Gastrocnemius medialis (tissue), 4 donors: Measurements from ENCODE around the gene STK35. TPM values are rescaled to one million over a fixed set of nuclear protein-coding genes. Genes with fewer than 3 reads are reported as not detected.

ENCODE experiments used
- ATAC-seq, 2 donors: fragments of 150-250 bp; one replicate each; pipeline ENCODE4 v1.9.1; 2016
- DNase-seq, 2 donors: peaks; one replicate each; pipeline ENCODE4 v3.0.0-alpha.2; 2019
- H3K27ac ChIP-seq, 4 donors: fragments of 200-600 bp; sonication (generic); 1 replicate in 1 of 4; 2 replicates in 3 of 4; pipeline ENCODE4 v1.5.1; 2016 to 2018; ENCODE audit warnings: mild to moderate bottlenecking in 2 of 4, moderate library complexity in 1 of 4
- H3K27me3 ChIP-seq, 3 donors: fragments of 200-600 bp; sonication (generic) in 2 of 3; 1 replicate in 1 of 3; 2 replicates in 2 of 3; pipeline versions ENCODE4 v1.5.1 to v1.6.0; 2016 to 2019; ENCODE audit warnings: mild to moderate bottlenecking in 1 of 3, moderate library complexity in 1 of 3
- H3K36me3 ChIP-seq, 2 donors: fragments of 200-600 bp; sonication (generic) in 1 of 2; one replicate each; pipeline ENCODE4 v1.5.1; 2017 to 2018
- H3K4me1 ChIP-seq, 2 donors: fragments of 200-600 bp; sonication (generic) in 1 of 2; one replicate each; pipeline ENCODE4 v1.5.1; 2016 to 2017; ENCODE audit warnings: mild to moderate bottlenecking in 2 of 2
- H3K4me3 ChIP-seq, 4 donors: fragments of 200-600 bp; sonication (generic) in 3 of 4; 1 replicate in 1 of 4; 2 replicates in 3 of 4; pipeline ENCODE4 v1.5.1; 2016 to 2019; ENCODE audit warnings: mild to moderate bottlenecking in 2 of 4
- H3K9me3 ChIP-seq, 3 donors: fragments of 200-600 bp; sonication (generic) in 2 of 3; 1 replicate in 1 of 3; 2 replicates in 2 of 3; pipeline ENCODE4 v1.5.1; 2016 to 2019
- CTCF ChIP-seq, 5 experiments: fragments of 450-650 bp in 3 of 5; fragments of 200-600 bp in 2 of 5; sonication (generic) in 2 of 5; IDR thresholded peaks in 4 of 5; conservative IDR thresholded peaks in 1 of 5; 1 replicate in 4 of 5; 2 replicates in 1 of 5; pipeline ENCODE4 v1.5.1; 2016 to 2019; ENCODE audit warnings: antibody characterized with exemption in 5 of 5, mild to moderate bottlenecking in 3 of 5, moderate library complexity in 3 of 5
- POLR2A ChIP-seq, 2 donors: fragments of 450-650 bp; IDR thresholded peaks; one replicate each; pipeline ENCODE4 v1.6.1; 2017; ENCODE audit warnings: antibody characterized with exemption in 2 of 2, mild to moderate bottlenecking in 2 of 2, moderate library complexity in 2 of 2
- in situ Hi-C, 4 donors: fragments of 200-750 bp; cut with MboI; loops; one replicate each; pipeline versions ENCODE4 v1.15.0 to v1.8.0; 2017; ENCODE audit warnings: low sequenced_read_pairs in 4 of 4
- intact Hi-C: fragments of 100-400 bp; cut with DNase I; formaldehyde crosslinking; loops from one replicate; pipeline ENCODE4 v1.15.1; 2023; ENCODE audit warnings: low total_unique reads
- total RNA-seq, 4 donors: library from RNA; depleted of rRNA; stranded (reverse); fragments of >200 nt; gene quantifications; one replicate each; pipeline versions ENCODE4 v1.1.0 to v1.2.3, GENCODE V29; 2016

The STK35 gene
- total RNA-seq, 4 donors from 2014 or later, result 2.9 to 9.1 (median 6.3) TPM

- no peak for ATAC-seq
- Histone ChIP-seq H3K4me3 (no peak overlapping the region), H3K4me1 (no peaks in the 10 kb centered on the region), H3K27me3 (no peaks in the 10 kb centered on the region), H3K27ac (no peak overlapping the region), H3K36me3 (no peaks in the 10 kb centered on the region), H3K9me3 (no peaks in the 10 kb centered on the region)
- TF ChIP-seq POLR2A (IDR thresholded peaks at IDR 0.05), result no peak
- no peak for TF ChIP-seq CTCF (IDR thresholded peaks at IDR 0.05 in 4 of 5, conservative IDR thresholded peaks at IDR 0.05 in 1 of 5)
- in situ Hi-C loops, result loop anchor here in 2 of 4 donors (25.0 kb wide), 1 partner anchor 395 kb away; no protein-coding TSS in a partner anchor
- intact Hi-C loops, result no loop called here
- no peak for DNase-seq
These were observed 55.3 kb downstream of the STK35 start for GRCh38 chr20:2156666-2157624.

- no peaks in the 10 kb centered on the region for H3K4me1 ChIP-seq
- no peaks in the 10 kb centered on the region for H3K36me3 ChIP-seq
- no peak overlapping the region for H3K27ac ChIP-seq
- in situ Hi-C loops, result loop anchor here in 3 of 4 donors (10.0 to 25.0 kb wide), 2 partner anchors 77 to 400 kb away; no protein-coding TSS in a partner anchor
- DNase-seq (no peak), ATAC-seq (no peak)
- no peaks in the 10 kb centered on the region for H3K9me3 ChIP-seq
- TF ChIP-seq POLR2A (IDR thresholded peaks at IDR 0.05) (no peak), CTCF (IDR thresholded peaks at IDR 0.05 in 4 of 5, conservative IDR thresholded peaks at IDR 0.05 in 1 of 5) (no peak)
- intact Hi-C loops, result no loop called here
- no peak overlapping the region for H3K4me3 ChIP-seq
- H3K27me3 ChIP-seq, result no peaks in the 10 kb centered on the region
These were observed 60.6 kb downstream of the STK35 start for GRCh38 chr20:2162125-2162822.

- intact Hi-C loops, result no loop called here
- Histone ChIP-seq H3K36me3 (no peaks in the 10 kb centered on the region), H3K27me3 (no peaks in the 10 kb centered on the region), H3K27ac (no peak overlapping the region), H3K9me3 (no peaks in the 10 kb centered on the region), H3K4me3 (no peak overlapping the region), H3K4me1 (no peaks in the 10 kb centered on the region)
- no peak for DNase-seq
- TF ChIP-seq CTCF (IDR thresholded peaks at IDR 0.05 in 4 of 5, conservative IDR thresholded peaks at IDR 0.05 in 1 of 5) (no peak), POLR2A (IDR thresholded peaks at IDR 0.05) (no peak)
- ATAC-seq, result no peak
- in situ Hi-C loops, result loop anchor here in 3 of 4 donors (10.0 to 25.0 kb wide), 2 partner anchors 78 to 400 kb away; no protein-coding TSS in a partner anchor
These were observed 61.2 kb downstream of the STK35 start for GRCh38 chr20:2162823-2163166.

GRCh38 chr20:2163312-2163711 is 61.7 kb downstream of the STK35 start:
- H3K4me1 ChIP-seq, result no peaks in the 10 kb centered on the region
- no peak overlapping the region for H3K27ac ChIP-seq
- intact Hi-C loops (no loop called here), in situ Hi-C loops (loop anchor here in 3 of 4 donors (10.0 to 25.0 kb wide), 2 partner anchors 79 to 401 kb away; no protein-coding TSS in a partner anchor)
- H3K27me3 ChIP-seq, result no peaks in the 10 kb centered on the region
- H3K4me3 ChIP-seq, result no peak overlapping the region
- DNase-seq (no peak), ATAC-seq (no peak)
- TF ChIP-seq CTCF (IDR thresholded peaks at IDR 0.05 in 4 of 5, conservative IDR thresholded peaks at IDR 0.05 in 1 of 5) (no peak), POLR2A (IDR thresholded peaks at IDR 0.05) (no peak)
- H3K9me3 ChIP-seq, result no peaks in the 10 kb centered on the region
- no peaks in the 10 kb centered on the region for H3K36me3 ChIP-seq
